HG03159 (cell line): ENCODE data around the gene STX4.

Experiments
- ATAC-seq: cut with Tn5 transposase; IDR thresholded peaks from one replicate; pipeline ENCODE4 v1.9.1; 2021; ENCODE audit warnings: mild to moderate bottlenecking, moderate library complexity; ENCODE audit not compliant: unreplicated experiment

STX4 gene

DNA sequence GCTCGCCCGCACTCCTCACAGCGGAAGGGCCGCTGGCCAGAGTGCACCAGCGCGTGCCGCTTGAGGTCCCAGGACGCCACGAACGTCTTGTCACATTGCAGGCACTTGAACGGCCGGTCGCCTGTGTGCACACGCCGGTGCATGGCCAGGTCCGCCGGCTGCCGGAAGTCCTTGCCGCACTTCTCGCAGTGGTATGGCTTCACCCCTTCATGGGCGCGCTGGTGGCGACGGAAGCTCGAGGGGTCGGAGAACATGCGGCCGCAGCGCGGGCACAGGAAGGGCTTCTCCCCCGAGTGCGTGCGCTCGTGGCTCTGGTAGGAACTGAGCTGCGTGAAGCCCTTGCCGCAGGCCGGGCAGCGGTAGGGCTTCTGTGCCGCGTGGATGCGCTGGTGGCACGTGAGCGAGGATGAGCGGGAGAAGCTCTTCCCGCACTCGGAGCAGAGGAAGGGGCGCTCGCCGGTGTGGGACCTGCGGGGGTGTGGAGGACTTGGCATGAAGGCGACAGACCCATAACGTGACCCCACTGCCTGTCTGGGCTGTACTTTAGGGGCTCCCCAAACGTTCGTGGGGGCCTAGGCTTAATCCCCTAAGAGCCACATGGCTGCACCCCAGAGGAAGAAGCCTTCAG is 28.6 kb downstream of the STX4 start:
- ATAC-seq: no peak

DNA sequence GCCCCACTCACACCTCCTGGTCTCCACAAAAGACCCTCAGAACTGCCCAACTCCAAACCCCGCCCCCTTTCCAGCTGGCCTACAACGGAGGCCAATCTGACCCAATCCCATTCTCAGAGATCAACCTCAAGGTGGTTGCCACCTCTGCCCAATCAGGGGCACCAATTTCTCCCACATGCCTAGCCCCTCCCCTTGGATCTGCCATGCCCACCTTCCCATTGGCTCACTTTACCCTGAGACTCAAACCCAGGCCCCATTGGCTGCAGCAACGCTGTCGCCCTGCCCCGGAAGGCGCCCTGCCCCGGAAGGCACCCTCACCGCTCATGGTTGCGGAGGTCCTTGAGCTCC is 30.1 kb downstream of the STX4 start:
- ATAC-seq: no peak

DNA sequence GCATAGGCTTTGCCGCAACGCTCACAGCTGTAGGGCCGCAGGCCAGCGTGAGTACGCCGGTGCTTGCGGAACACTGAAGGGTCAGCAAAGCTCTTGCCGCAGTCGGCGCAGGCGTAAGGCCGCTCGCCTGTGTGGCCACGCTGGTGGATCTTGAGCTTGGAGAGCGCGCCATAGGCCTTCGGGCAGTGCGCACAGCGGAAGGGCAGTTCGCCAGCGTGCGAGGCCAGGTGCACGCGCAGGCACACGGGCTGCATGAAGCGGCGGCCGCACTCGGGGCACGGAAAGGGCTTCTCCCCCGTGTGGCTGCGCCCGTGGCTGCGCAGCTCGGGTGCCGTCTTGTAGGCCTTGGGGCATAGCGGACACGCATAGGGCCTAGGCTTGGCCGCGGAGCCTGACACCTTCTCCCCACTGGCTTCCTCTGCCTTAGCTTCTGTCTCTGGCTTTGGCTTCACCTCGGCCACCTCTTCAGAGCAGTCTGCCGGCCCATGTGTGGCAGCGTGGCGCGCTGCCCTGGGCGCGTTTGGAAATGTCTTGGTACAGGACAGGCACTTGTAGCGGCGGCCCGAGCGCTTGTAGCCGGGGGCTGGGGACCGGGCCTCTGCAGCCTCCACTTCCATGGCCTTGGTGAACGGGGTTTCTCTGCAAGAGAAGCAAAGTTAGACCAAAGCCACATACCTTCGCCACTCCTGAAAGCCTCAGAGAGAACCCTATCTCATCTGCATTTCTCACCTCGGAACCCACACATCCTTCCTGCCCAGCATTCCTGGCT is 30.7 kb downstream of the STX4 start:
- ATAC-seq: no peak

DNA sequence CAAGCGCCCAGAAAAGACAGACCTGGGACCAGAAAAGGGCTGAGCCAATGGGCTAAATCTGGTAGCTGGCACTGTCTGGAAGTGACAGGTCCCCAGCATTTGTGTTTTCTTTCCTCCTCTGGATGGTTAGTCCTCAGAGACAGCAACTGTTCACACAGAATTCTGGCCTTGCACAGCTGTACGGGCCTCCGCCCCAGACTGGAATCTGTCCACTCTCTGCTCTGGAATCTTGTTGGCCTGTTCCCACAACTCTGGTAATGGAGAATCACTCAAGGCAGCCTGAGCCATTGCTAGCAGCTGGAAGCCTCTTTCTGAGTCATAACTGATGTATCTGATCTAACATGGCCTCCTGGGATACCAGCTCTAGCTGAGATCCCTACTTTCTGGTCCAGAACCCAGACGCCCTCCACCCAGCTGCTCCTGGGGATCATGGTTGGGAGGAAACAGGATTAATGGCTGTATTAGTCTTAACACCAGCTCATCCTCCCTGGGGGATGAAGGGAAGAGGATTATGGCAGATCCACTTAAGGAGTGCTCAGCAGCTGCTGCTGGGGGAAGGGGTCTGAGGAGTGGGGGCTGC is 31.6 kb downstream of the STX4 start:
- no peak for ATAC-seq

DNA sequence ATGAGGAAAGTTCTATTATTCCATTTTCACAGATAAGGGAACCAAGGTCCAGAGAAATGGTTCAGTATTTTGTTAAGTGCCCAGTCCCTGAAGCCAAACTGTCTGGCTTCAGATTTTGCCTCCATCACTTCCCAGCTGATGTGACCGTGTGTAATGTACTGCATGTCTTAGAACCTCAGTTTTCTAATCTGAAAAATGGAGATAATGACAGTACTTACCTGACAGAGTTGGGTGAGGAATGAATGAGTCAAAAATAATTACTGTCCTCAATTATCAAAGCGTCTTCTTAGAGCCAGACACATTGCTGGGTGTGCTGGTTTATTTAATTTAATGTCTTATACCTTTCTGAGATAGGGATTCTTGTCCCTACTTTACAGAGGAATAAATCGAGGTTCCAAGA is 34.0 kb downstream of the STX4 start:
- no peak for ATAC-seq

DNA sequence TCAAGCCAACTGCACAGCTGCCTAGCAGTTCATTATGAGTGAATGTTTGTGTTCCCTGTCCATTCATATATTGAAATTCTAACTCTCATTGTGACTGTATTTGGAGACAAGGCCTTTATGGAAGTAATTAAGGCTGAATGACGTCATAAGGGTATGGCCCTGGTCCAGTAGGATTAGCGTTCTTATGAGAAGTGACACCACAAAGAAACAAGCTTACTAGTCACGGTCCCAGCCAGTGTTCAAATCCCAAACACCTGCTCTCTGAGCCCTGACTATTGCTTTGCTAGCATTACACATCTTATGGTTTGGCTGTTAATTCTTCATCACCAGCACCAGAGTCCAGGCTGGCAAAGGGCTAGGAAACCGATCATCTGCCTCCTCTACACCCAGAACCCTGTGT is 38.5 kb downstream of the STX4 start:
- ATAC-seq: no peak

DNA sequence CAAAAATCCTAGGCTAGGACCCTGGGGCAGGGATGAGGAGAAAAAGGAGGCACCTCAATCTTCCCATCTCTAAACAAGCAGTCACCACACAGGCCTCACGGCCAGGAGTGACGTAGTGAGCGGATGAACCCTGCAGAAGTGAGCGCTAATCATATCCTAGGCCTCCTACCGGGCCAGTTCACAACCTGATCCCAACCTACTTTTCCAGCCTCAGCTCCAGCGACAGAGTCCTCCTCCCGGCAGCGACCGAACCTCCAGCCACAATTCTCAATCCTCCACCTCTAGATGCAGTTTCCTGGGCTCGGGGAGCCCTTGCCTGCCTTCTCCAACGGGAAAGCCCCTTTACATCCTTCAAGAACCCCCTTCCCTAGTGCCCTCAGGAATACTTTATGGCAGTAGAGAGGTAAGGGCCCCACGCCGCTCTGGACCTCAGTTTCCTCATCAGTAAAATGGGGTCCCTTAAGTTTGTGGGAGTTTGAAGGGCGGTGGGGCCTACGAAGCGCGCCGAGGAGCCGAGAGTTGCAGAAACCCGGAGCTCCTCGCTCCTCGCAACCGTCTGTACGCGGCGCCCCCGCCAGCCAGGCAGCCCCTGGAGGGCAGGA is 39.3 kb downstream of the STX4 start:
- peak; percentile 2 for ATAC-seq

DNA sequence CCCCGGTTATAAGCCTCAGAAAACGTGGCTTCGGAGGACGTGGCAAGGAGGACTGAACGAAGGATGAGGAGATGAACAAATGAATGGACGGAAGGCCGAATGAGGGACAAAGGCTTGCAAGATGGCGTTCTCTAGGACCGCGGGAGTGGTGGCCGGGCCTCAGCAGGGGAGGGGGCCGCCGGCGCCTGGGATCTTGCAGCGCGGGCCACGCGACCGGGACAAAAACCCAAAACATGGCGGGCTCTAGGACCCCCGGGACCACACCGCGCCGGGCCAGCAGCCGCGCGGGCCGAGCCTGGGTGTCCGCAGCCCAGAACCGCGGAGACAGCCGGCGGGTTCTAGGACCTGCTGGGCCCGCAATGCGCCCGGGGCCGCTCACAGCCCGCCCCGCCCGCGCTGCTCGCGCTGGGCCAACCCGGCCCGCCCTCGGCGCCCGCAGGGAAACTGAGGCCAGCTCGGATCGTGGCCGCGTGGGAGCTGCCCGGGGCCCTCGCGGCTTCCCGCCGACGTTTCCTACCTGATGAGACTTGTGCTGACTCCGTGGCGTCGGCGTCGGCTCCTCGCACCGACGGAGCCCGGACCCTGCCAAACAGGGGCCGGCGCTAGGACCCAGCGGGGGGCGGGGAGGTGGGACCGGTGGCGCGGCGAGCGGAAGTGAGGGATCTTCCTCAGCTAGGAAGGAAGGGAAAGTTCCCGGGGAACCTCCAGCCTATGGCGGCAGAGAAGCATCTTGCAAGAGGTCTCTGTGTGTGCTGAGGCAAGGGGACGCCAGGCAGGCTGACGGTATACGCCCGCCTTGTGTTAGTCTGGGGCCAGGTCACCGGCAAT is 40.0 kb downstream of the STX4 start:
- ATAC-seq: peak; percentile 44

DNA sequence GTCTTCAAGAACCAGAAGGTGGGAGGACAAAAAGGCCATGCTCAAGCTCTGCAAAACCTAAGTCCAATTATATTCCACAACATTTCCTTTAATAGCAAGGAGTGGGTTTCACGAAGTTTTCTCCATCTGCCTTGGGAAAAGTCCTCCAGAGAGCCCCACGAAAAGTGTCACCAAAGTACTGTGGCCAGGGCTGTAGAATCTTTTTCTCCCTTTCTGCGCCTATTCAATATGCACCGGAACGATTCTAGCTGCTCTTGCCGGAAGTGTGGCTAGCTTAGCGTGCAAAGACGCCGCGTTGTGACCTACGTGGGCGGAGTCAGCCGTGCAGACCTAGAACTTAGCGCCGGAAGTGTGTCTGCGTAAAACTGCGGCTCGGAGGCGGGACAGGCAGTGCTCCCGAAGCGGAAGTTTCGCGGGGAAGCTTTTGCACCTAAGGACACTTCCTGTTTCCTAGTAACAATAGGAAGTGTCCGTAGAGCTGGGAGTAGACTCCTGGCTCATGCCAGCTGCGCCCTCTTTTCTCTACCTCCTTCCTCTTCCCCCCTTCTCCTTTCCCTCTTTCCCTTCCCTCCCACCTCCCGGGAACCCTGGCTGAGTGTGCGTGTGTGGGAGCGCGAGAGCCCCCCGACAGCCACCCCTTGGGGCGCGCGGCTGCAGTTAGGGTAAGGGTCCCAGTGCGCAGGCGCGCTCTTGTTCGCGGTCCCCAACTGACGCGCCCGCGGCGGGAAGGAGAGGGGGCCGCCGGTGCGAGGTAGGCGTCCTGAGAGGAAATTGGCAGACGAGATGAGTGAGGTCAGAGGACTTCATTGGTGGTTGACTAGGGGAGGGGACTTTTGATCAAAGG is 40.8 kb downstream of the STX4 start, which contains the start of the genes ZNF646 and ZNF668:
TSS of gene ZNF646 (plus strand) at position 453 of the 844 bp plus-strand sequence. CDS start 1,903 bp downstream, outside the sequence.
TSS of gene ZNF668 (minus strand) at position 271 of the 844 bp plus-strand sequence. CDS start 9,781 bp downstream, outside the sequence.
- ATAC-seq: peak; percentile 78

DNA sequence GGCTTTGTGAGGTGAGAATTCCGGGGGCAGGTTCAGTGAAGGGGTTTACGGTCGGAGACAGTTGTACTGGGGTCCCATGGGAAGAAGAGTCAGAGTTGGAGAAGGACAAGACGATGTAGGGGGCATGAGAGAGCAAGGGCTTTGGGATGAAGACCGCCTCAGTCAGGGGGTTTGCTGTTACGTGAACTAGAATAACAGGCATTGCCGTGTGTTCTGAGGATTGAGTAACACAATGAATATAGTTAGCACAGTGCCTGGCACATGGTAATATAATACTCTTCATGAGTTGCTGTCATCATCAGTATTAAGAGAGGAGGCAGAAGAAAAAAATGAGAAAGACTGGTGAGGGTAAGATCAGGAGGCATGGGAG is 41.4 kb downstream of the STX4 start:
- no peak for ATAC-seq

DNA sequence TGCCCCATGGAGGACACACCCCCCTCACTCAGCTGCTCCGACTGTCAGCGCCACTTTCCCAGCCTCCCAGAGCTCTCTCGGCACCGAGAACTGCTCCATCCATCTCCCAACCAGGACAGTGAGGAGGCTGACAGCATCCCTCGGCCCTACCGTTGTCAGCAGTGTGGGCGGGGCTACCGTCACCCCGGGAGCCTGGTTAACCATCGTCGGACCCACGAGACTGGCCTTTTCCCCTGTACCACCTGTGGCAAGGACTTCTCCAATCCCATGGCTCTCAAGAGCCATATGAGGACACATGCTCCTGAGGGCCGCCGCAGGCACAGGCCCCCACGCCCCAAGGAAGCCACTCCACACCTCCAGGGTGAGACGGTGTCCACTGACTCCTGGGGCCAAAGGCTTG is 43.0 kb downstream of the STX4 start:
- no peak for ATAC-seq

DNA sequence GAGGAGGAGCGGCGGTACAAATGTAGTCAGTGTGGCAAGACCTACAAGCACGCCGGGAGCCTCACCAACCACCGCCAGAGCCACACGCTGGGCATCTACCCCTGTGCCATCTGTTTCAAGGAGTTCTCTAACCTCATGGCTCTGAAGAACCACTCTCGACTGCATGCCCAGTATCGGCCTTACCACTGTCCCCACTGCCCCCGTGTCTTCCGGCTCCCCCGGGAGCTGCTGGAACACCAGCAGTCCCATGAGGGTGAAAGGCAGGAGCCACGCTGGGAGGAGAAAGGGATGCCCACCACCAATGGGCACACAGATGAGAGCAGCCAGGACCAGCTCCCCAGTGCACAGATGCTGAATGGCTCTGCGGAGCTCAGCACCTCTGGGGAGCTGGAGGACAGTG is 43.7 kb downstream of the STX4 start:
- ATAC-seq: no peak

DNA sequence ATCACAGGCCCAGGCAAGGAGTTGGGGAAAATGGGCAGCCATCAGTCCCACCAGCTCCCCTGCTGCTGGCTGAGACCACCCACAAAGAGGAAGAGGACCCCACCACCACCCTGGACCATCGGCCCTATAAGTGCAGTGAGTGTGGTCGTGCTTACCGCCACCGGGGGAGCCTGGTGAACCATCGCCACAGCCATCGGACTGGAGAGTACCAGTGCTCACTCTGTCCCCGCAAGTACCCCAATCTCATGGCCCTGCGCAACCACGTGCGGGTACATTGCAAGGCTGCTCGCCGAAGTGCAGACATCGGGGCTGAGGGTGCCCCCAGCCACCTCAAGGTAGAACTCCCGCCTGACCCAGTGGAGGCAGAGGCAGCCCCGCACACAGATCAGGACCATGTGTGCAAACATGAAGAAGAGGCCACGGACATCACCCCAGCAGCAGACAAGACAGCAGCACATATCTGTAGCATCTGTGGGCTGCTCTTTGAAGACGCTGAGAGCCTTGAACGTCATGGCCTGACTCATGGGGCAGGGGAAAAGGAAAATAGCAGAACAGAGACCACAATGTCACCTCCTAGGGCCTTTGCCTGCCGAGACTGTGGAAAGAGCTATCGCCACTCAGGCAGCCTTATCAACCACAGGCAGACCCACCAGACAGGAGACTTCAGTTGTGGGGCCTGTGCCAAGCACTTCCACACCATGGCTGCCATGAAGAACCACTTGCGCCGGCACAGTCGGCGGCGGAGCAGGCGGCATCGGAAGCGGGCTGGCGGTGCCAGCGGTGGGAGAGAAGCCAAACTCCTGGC is 44.4 kb downstream of the STX4 start:
- no peak for ATAC-seq

DNA sequence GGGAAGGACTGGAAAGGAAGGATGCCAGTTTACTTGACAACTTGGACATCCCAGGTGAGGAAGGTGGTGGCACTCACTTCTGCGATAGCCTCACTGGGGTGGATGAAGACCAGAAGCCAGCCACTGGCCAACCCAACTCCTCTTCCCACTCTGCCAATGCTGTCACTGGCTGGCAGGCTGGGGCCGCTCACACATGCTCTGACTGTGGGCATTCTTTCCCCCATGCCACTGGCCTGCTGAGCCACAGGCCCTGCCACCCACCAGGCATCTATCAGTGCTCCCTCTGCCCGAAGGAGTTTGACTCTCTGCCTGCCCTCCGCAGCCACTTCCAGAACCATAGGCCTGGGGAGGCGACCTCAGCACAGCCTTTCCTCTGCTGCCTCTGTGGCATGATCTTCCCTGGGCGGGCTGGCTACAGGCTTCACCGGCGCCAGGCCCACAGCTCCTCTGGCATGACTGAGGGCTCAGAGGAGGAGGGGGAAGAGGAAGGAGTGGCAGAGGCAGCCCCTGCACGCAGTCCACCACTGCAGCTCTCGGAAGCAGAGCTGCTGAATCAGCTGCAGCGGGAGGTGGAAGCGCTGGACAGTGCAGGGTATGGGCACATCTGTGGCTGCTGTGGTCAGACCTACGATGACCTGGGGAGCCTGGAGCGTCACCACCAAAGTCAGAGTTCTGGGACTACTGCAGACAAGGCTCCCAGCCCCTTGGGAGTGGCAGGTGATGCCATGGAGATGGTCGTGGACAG is 45.4 kb downstream of the STX4 start:
- no peak for ATAC-seq

DNA sequence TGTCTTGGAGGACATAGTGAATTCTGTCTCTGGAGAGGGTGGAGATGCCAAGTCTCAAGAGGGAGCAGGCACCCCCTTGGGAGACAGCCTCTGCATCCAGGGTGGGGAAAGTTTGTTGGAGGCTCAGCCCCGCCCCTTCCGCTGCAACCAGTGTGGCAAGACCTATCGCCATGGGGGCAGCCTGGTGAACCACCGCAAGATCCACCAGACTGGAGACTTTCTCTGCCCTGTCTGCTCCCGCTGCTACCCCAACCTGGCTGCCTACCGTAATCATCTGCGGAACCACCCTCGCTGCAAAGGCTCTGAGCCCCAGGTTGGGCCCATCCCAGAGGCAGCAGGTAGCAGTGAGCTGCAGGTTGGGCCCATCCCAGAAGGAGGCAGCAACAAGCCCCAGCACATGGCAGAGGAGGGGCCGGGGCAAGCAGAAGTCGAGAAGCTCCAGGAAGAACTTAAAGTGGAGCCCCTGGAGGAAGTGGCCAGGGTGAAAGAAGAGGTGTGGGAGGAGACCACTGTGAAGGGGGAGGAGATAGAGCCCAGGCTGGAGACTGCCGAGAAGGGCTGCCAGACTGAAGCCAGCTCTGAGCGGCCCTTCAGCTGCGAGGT is 46.1 kb downstream of the STX4 start:
- ATAC-seq: no peak

DNA sequence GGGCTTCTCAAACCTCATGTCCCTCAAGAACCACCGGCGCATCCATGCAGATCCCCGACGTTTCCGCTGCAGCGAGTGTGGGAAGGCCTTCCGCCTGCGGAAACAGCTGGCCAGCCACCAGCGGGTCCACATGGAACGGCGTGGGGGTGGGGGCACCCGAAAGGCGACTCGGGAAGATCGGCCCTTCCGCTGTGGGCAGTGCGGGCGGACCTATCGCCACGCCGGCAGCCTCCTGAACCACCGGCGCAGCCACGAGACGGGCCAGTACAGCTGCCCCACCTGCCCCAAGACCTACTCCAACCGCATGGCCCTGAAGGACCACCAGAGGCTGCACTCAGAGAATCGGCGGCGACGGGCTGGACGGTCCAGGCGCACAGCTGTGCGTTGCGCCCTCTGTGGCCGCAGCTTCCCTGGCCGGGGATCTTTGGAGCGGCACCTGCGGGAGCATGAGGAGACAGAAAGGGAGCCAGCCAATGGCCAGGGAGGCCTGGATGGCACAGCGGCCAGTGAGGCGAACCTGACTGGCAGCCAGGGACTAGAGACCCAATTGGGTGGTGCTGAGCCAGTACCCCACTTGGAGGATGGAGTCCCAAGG is 46.8 kb downstream of the STX4 start:
- ATAC-seq: no peak

DNA sequence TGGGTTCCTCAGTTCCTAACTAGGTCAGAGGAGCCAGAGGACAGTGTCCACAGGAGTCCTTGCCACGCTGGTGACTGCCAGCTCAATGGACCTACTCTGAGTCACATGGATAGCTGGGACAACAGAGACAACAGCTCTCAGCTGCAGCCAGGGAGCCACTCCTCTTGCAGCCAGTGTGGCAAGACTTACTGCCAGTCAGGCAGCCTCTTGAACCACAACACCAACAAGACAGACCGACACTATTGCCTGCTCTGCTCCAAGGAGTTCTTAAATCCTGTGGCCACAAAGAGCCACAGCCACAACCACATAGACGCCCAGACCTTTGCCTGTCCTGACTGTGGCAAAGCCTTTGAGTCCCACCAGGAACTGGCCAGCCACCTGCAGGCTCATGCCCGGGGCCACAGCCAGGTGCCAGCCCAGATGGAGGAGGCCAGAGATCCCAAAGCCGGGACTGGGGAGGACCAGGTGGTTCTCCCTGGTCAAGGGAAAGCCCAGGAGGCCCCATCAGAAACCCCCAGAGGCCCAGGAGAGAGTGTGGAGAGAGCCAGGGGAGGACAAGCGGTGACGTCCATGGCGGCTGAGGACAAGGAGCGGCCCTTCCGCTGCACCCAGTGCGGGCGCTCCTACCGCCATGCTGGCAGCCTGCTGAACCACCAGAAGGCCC is 47.5 kb downstream of the STX4 start:
- no peak for ATAC-seq
